ENCODE data around the gene KIAA1755. TPM values are rescaled to one million over a fixed set of nuclear protein-coding genes. Genes with fewer than 3 reads are reported as not detected.

Gene KIAA1755
- total and polyA plus RNA-seq, 9 of the 15 experiments (the other 6 are each of a cell fraction or from before 2014, with no cell fraction given), result not detected

GRCh38 chr20:38239441-38239840 is 21.1 kb downstream of the KIAA1755 start:
- Histone ChIP-seq H3K36me3 (ENCODE audit: control insufficient read depth, insufficient read depth, low read length) (no peaks in the 10 kb centered on the region), H3K9me3 (replicated peaks; ENCODE audit: control insufficient read depth, insufficient read depth, low read depth, low read length) (peaks cover 17% of the 10 kb centered on the region), H3K27me3 (ENCODE audit: control insufficient read depth in 2 of 2, insufficient read depth in 2 of 2, low read length in 2 of 2) (peaks cover 2 to 10% of the 10 kb centered on the region in 2 experiments; a peak in 3 of 5 replicates), H3K9ac (ENCODE audit: insufficient read depth in 1 of 2, low read depth in 2 of 2, low read length in 2 of 2) (no peak overlapping the region), H3K9me1 (ENCODE audit: control insufficient read depth, insufficient read depth, low read length) (no peaks in the 10 kb centered on the region), H4K20me1 (replicated peaks; ENCODE audit: control insufficient read depth, insufficient read depth, low read length) (no peaks in the 10 kb centered on the region), H2AFZ (ENCODE audit: low read depth, low read length) (no peak overlapping the region), H3K4me3 (no peak overlapping the region), H3K4me2 (ENCODE audit: insufficient read depth, low read length) (no peak overlapping the region), H3K27ac (ENCODE audit: extremely low read depth, low read depth, low read length) (no peak overlapping the region), H3K79me2 (ENCODE audit: control insufficient read depth, insufficient read depth, low read length) (no peaks in the 10 kb centered on the region), H3K4me1 (replicated peaks in 1 of 2; ENCODE audit: control insufficient read depth in 2 of 2, insufficient read depth in 2 of 2, low read length in 2 of 2) (no peaks in the 10 kb centered on the region)
- FAIRE-seq (no peak), DNase-seq (ENCODE audit: extremely low read depth in 1 of 4, low spot score in 3 of 4) (no peak), ATAC-seq (no peak)
- TF ChIP-seq, protein P1, sequence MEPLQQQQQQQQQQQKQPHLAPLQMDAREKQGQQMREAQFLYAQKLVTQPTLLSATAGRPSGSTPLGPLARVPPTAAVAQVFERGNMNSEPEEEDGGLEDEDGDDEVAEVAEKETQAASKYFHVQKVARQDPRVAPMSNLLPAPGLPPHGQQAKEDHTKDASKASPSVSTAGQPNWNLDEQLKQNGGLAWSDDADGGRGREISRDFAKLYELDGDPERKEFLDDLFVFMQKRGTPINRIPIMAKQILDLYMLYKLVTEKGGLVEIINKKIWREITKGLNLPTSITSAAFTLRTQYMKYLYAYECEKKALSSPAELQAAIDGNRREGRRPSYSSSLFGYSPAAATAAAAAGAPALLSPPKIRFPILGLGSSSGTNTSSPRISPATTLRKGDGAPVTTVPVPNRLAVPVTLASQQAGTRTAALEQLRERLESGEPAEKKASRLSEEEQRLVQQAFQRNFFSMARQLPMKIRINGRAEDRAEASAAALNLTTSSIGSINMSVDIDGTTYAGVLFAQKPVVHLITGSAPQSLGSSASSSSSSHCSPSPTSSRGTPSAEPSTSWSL (CRISPR knock-in tag; IDR thresholded peaks at IDR 0.05; ENCODE audit: borderline replicate concordance), result no peak
- no peak for TF ChIP-seq ZNF507 (tag; conservative IDR thresholded peaks at IDR 0.05)
- no peak for TF ChIP-seq MIER1 (IDR thresholded peaks at IDR 0.05; ENCODE audit: low read depth)
- no peak for TF ChIP-seq CHCHD3 (CRISPR knock-in tag; IDR thresholded peaks at IDR 0.05)
- TF ChIP-seq THAP12 (CRISPR knock-in tag; IDR thresholded peaks at IDR 0.05), result no peak
- TF ChIP-seq ZNF143 (CRISPR knock-in tag; IDR thresholded peaks at IDR 0.05), result no peak
- TF ChIP-seq SMARCE1 (IDR thresholded peaks at IDR 0.05), result no peak
- no peak for TF ChIP-seq SFPQ (IDR thresholded peaks at IDR 0.05; ENCODE audit: low read depth, low read length)
- no peak for TF ChIP-seq CREB3L1 (IDR thresholded peaks at IDR 0.05; ENCODE audit: borderline replicate concordance, low read depth)
- TF ChIP-seq, protein P2, sequence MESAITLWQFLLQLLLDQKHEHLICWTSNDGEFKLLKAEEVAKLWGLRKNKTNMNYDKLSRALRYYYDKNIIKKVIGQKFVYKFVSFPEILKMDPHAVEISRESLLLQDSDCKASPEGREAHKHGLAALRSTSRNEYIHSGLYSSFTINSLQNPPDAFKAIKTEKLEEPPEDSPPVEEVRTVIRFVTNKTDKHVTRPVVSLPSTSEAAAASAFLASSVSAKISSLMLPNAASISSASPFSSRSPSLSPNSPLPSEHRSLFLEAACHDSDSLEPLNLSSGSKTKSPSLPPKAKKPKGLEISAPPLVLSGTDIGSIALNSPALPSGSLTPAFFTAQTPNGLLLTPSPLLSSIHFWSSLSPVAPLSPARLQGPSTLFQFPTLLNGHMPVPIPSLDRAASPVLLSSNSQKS (CRISPR knock-in tag; IDR thresholded peaks at IDR 0.05), result no peak
- no peak for TF ChIP-seq RBM34 (IDR thresholded peaks at IDR 0.05; ENCODE audit: borderline replicate concordance, insufficient read depth, low read length)
- TF ChIP-seq ZNF311 (CRISPR knock-in tag; IDR thresholded peaks at IDR 0.05), result no peak
- WGBS (ENCODE audit: insufficient coverage, low coverage, missing lambda C conversion rate), result 0% methylated on average over 2 of the region's 3 CpGs
- POLR2A ChIA-PET, result interaction anchor here (0.6 kb wide), 1 partner anchor 193 kb away, joined by 3 read pairs; no protein-coding TSS in a partner anchor
- no TSS peak for BruUV-seq (replicated peaks)
- in situ Hi-C loops (cut with MboI) (loop anchor here (5.0 kb wide), 1 partner anchor 672 kb away; no protein-coding TSS in a partner anchor), intact Hi-C loops (cut with micrococcal nuclease) (no loop called here)
- CTCF ChIA-PET (ENCODE audit: low intra/inter-chr PET ratio), result no interaction called here

Data from K562 (cell line).